ENCODE data around the gene NR4A2. TPM values are rescaled to one million over a fixed set of nuclear protein-coding genes. Genes with fewer than 3 reads are reported as not detected.

The NR4A2 gene
- total RNA-seq, 1 experiment from 2014 or later = 0.85 TPM

- intact Hi-C loops (cut with micrococcal nuclease; ENCODE audit: unreplicated experiment) (loop anchor here (5.0 to 10.0 kb wide), 3 partner anchors 62 to 965 kb away; no protein-coding TSS in a partner anchor), in situ Hi-C loops (cut with HindIII; ENCODE audit: low pct_unique_long_range_greater_than_20kb, low sequenced_read_pairs) (no loop called here)
- Histone ChIP-seq H3K9me3 (ENCODE audit: control insufficient read depth, insufficient read depth, low read depth, low read length) (no peaks in the 10 kb centered on the region), H3K4me1 (ENCODE audit: control insufficient read depth, insufficient read depth, low read length) (peaks cover 24% of the 10 kb centered on the region), H3K4me3 (ENCODE audit: low read depth in 2 of 2, low read length in 2 of 2) (no peak overlapping the region), H3K36me3 (ENCODE audit: control insufficient read depth, insufficient read depth, low read length) (no peaks in the 10 kb centered on the region), H3K27me3 (ENCODE audit: control insufficient read depth, insufficient read depth, low read length) (no peaks in the 10 kb centered on the region), H3K27ac (ENCODE audit: low read length) (no peak overlapping the region)
- TF ChIP-seq TCF7L2 (IDR thresholded peaks at IDR 0.05; ENCODE audit: low read depth, low read length) = no peak
- no peak for TF ChIP-seq POLR2AphosphoS5 (IDR thresholded peaks at IDR 0.05; ENCODE audit: low read depth, low read length)
- no peak for TF ChIP-seq CTCF (IDR thresholded peaks at IDR 0.05)
- TF ChIP-seq SIN3A (IDR thresholded peaks at IDR 0.05; ENCODE audit: borderline replicate concordance, insufficient read depth, low read depth, low read length) = no peak
- no peak for TF ChIP-seq REST (IDR thresholded peaks at IDR 0.05; ENCODE audit: insufficient read depth in 1 of 2, low read depth in 2 of 2, low read length in 1 of 2)
- ATAC-seq (no peak), DNase-seq (ENCODE audit: low read depth, low spot score) (no peak)
- BruUV-seq (replicated peaks) = no TSS peak
- CTCF ChIA-PET = no interaction called here
- POLR2A ChIA-PET = no interaction called here
Observed at GRCh38 chr2:156339865-156340264, 7.3 kb upstream of the NR4A2 start.

- Histone ChIP-seq H3K36me3 (ENCODE audit: control insufficient read depth, insufficient read depth, low read length) (no peaks in the 10 kb centered on the region), H3K9me3 (ENCODE audit: control insufficient read depth, insufficient read depth, low read depth, low read length) (no peaks in the 10 kb centered on the region), H3K27me3 (ENCODE audit: control insufficient read depth, insufficient read depth, low read length) (no peaks in the 10 kb centered on the region), H3K4me3 (ENCODE audit: low read depth in 2 of 2, low read length in 2 of 2) (no peak overlapping the region), H3K4me1 (ENCODE audit: control insufficient read depth, insufficient read depth, low read length) (peaks cover 25% of the 10 kb centered on the region), H3K27ac (ENCODE audit: low read length) (no peak overlapping the region)
- intact Hi-C loops (cut with micrococcal nuclease; ENCODE audit: unreplicated experiment) (loop anchor here (10.0 kb wide), 2 partner anchors 556 to 964 kb away; no protein-coding TSS in a partner anchor), in situ Hi-C loops (cut with HindIII; ENCODE audit: low pct_unique_long_range_greater_than_20kb, low sequenced_read_pairs) (no loop called here)
- ATAC-seq (no peak), DNase-seq (ENCODE audit: low read depth, low spot score) (no peak)
- TF ChIP-seq POLR2AphosphoS5 (IDR thresholded peaks at IDR 0.05; ENCODE audit: low read depth, low read length) (no peak), CTCF (IDR thresholded peaks at IDR 0.05) (no peak), SIN3A (IDR thresholded peaks at IDR 0.05; ENCODE audit: borderline replicate concordance, insufficient read depth, low read depth, low read length) (no peak)
- ChIA-PET CTCF (no interaction called here), POLR2A (no interaction called here)
- BruUV-seq (replicated peaks) = no TSS peak
Observed at GRCh38 chr2:156339110-156339847, 6.8 kb upstream of the NR4A2 start.
